Measurements from ENCODE around the gene CAMK2G.

CAMK2G gene

DNA sequence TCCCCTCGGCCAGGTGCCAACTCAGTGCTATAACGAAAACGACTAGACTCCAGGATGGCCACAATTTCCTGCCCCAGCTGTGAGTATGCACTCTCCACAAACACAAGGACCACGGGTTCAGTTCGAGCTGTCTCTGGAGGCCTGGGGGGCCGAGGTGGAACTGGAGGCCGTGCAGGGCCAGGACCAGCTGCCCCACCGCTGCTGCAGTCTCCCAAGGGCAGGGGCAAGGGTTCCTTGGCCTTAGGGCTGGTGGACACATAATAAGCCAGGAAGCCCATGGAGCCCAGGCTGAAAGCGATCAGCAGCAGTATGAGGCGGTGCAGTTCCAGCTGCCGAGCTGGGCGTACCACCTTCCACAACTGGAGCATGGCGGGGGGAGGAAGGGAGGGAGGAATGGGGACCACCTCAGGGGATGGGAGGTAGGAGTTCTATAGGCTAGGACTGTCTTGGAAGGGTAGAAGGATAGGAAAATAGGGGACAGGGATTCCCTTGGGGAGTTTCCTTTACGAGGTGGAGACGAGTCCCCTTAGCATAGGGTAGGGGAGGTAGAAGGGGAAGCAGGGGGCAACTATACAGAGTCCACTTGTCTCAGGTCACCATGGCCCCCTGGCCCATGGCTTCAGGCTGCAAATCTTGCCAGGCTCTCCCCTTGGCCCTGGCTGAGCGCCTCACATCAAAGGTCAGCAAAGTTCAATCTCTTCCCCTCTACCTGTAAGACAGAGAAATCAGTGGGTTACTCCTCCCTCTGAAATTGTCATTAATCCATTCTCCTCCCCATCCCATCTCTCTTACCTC lies 66.1 kb downstream of the CAMK2G start:
- Histone ChIP-seq H3K4me1 (ENCODE audit: control insufficient read depth, insufficient read depth, low read length) (peaks cover 8% of the 10 kb centered on the region; the same call in 1 of the 2 replicates), H3K36me3 (ENCODE audit: control insufficient read depth, insufficient read depth, low read length) (peaks cover 45% of the 10 kb centered on the region), H3K4me3 (ENCODE audit: low read depth, low read length) (no peak overlapping the region), H3K27me3 (ENCODE audit: control insufficient read depth, insufficient read depth, low read length) (no peaks in the 10 kb centered on the region), H3K9ac (ENCODE audit: low read length) (no peak overlapping the region), H3K9me3 (ENCODE audit: control insufficient read depth, insufficient read depth, low read depth, low read length) (no peaks in the 10 kb centered on the region), H3K27ac (ENCODE audit: low read depth, low read length) (no peak overlapping the region)

DNA sequence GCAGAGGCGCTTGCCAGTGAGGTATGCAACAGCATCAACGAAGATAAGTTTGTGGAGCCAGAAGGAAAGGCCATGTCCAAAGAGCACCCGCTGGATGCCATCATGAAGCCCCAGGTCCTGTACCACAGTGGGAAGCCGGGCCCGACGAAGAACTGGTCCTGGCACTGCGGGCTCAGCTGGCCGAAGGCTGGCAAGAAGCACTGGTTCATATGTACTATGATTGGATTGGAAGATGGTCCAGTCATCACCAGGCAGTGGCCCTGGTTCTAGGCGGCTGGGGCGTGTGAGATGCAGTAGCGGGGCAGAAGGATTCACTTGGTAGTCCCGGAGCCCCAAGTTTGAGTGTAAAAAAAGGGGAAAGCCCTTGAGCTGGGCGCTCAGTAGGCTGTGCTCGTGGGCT lies 66.9 kb downstream of the CAMK2G start:
- no peaks in the 10 kb centered on the region for H3K9me3 ChIP-seq (ENCODE audit: control insufficient read depth, insufficient read depth, low read depth, low read length)
- H3K36me3 ChIP-seq (ENCODE audit: control insufficient read depth, insufficient read depth, low read length): peaks cover 51% of the 10 kb centered on the region
- no peaks in the 10 kb centered on the region for H3K27me3 ChIP-seq (ENCODE audit: control insufficient read depth, insufficient read depth, low read length)
- H3K27ac ChIP-seq (ENCODE audit: low read depth, low read length): no peak overlapping the region
- H3K4me3 ChIP-seq (ENCODE audit: low read depth, low read length): no peak overlapping the region
- H3K9ac ChIP-seq (ENCODE audit: low read length): no peak overlapping the region
- H3K4me1 ChIP-seq (ENCODE audit: control insufficient read depth, insufficient read depth, low read length): peaks cover 4% of the 10 kb centered on the region; the same call in 1 of the 2 replicates

DNA sequence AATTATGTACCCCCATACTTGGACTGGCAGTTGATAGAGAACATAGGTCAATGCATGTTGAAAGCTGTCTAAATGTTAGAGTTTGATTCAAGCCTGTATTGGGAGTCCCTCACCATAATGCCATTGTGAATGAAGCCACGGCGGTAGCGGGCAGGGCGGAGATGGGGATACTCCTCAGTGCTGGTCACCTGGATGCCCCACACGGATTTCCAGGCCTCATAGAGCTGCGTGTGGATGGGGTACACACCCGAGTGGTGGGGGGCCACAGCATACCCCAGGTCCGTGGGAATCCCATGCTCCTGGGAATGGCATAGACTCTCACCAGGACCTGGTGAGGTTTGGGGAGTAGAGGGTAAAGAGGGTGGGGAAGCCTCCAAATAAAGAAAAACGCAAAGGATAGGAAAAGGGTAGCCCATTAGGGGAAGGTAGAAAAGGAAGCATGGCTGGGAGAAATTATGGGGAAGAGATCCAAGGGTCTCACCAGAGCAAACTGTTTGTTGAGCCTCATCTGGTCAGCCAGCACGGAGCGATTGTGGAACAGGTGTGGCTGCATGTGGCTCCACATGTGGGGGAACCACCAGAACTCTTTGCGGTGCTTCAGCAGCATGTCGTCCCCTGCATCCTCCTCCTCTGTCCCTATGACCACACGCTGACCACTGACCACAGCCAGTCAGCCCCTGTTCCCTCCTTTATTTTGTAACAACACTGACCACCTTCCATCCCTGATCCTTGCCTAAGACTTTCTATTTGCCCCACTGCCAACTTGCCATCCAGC lies 68.0 kb downstream of the CAMK2G start:
- Histone ChIP-seq H3K36me3 (ENCODE audit: control insufficient read depth, insufficient read depth, low read length) (peaks cover 62% of the 10 kb centered on the region), H3K9ac (ENCODE audit: low read length) (no peak overlapping the region), H3K27ac (ENCODE audit: low read depth, low read length) (no peak overlapping the region), H3K27me3 (ENCODE audit: control insufficient read depth, insufficient read depth, low read length) (no peaks in the 10 kb centered on the region), H3K9me3 (ENCODE audit: control insufficient read depth, insufficient read depth, low read depth, low read length) (no peaks in the 10 kb centered on the region), H3K4me3 (ENCODE audit: low read depth, low read length) (no peak overlapping the region), H3K4me1 (ENCODE audit: control insufficient read depth, insufficient read depth, low read length) (no peaks in the 10 kb centered on the region)

DNA sequence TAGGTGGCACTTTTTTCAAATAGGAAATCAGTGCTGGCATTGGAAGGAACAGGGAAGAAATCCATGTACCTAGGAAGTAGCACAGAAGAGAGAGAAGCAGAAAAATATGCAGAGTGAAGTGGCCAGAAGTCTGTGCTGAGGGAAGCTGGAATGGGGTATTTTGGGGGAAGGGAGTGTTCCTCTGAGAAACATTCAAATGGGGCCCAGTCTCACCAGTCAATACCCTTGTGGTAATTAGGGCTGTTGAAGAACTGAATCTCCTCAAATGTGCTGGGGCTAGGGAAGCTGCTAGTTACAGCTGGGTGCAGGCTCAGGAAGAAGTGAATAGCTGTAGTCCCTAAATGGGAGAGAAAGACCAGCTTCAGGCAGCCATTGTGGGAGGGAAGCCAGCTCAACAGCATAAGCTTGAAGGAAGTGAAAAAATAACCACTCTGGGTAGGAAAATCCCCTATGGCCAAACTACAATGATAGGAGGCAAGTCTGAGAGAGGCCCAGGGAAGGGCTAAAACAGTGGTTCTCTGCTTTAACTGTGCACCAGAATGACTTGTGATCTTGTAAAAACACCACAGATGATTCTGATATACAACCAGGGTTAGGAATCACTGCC lies 70.6 kb downstream of the CAMK2G start:
- Histone ChIP-seq H3K9ac (ENCODE audit: low read length) (no peak overlapping the region), H3K4me3 (ENCODE audit: low read depth, low read length) (no peak overlapping the region), H3K4me1 (ENCODE audit: control insufficient read depth, insufficient read depth, low read length) (no peaks in the 10 kb centered on the region), H3K27ac (ENCODE audit: low read depth, low read length) (no peak overlapping the region), H3K36me3 (ENCODE audit: control insufficient read depth, insufficient read depth, low read length) (peaks cover 85% of the 10 kb centered on the region), H3K27me3 (ENCODE audit: control insufficient read depth, insufficient read depth, low read length) (no peaks in the 10 kb centered on the region), H3K9me3 (ENCODE audit: control insufficient read depth, insufficient read depth, low read depth, low read length) (no peaks in the 10 kb centered on the region)

DNA sequence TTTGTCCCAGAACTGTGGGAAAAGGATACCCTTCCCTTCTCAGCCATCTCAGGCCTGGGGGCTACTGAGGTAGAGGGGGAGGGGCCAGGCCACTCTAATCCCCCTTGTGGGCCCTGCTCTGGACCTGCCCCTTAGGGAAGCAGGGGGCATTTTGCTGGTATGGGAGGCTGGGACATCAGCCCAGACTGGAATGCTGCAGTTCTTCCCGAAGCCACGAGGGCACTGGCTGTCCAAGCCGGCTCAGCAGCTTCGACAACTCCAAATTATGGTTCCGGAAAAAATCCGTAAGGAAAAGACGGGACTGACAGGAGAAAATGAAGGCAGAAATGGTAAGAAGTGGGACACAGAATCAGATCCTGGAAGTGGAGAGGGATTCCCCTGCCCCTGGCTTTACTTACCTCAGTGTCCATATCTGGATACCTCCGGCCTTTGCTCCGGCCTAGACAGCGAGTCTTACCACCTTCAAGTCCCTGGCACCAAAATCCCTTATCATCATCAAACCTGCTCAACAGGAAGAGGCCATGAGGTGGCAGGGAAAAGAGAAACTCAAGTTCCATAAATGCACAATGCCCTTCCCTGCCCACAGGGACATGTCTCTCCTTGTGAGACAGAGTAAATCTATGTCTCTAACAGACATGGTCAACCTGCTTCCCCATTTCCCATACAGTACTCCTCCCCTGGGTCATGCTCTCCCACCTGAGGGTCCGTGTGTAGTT lies 71.9 kb downstream of the CAMK2G start:
- Histone ChIP-seq H3K36me3 (ENCODE audit: control insufficient read depth, insufficient read depth, low read length) (peaks cover 84% of the 10 kb centered on the region), H3K27me3 (ENCODE audit: control insufficient read depth, insufficient read depth, low read length) (no peaks in the 10 kb centered on the region), H3K4me3 (ENCODE audit: low read depth, low read length) (no peak overlapping the region), H3K4me1 (ENCODE audit: control insufficient read depth, insufficient read depth, low read length) (no peaks in the 10 kb centered on the region), H3K9ac (ENCODE audit: low read length) (no peak overlapping the region), H3K9me3 (ENCODE audit: control insufficient read depth, insufficient read depth, low read depth, low read length) (no peaks in the 10 kb centered on the region), H3K27ac (ENCODE audit: low read depth, low read length) (no peak overlapping the region)

DNA sequence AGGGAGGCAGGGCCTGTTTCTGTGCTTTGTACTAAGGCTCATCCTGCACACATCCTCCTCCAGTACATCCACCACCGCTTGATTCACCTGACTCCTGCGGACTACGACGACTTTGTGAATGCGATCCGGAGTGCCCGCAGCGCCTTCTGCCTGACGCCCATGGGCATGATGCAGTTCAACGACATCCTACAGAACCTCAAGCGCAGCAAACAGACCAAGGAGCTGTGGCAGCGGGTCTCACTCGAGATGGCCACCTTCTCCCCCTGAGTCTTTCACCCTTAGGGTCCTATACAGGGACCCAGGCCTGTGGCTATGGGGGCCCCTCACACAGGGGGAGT lies 73.1 kb downstream of the CAMK2G start:
- Histone ChIP-seq H3K9ac (ENCODE audit: low read length) (no peak overlapping the region), H3K27ac (ENCODE audit: low read depth, low read length) (no peak overlapping the region), H3K4me1 (ENCODE audit: control insufficient read depth, insufficient read depth, low read length) (no peaks in the 10 kb centered on the region), H3K9me3 (ENCODE audit: control insufficient read depth, insufficient read depth, low read depth, low read length) (no peaks in the 10 kb centered on the region), H3K4me3 (ENCODE audit: low read depth, low read length) (no peak overlapping the region), H3K27me3 (ENCODE audit: control insufficient read depth, insufficient read depth, low read length) (no peaks in the 10 kb centered on the region), H3K36me3 (ENCODE audit: control insufficient read depth, insufficient read depth, low read length) (peaks cover 83% of the 10 kb centered on the region)

DNA sequence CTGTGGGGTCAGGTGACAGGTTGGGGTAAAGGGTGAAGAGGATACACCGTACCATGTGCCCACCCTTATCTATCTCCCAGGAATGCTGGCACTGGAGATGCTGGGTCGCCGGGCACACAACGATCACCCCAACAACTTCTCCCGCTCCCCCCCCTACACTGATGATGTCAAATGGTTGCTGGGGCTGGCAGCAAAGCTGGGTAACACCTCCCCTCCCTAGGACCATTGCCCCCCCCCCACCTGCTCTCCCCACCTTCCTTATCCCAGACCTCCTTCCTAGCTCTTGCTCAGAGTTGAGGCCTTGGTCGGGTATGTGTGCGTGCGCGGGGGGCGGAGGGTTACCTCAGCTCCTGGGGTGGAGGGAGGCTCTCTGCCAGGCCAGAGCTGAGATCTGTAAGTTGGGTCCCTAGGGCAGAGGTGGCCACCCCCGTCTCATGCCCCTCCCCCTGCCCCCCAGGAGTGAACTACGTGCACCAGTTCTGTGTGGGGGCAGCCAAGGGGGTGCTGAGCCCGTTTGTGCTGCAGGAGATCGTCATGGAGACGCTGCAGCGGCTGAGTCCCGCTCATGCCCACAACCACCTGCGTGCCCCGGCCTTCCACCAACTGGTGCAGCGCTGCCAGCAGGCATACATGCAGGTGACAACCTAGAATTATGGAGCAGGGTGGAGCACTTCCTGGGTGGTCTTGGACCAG lies 73.6 kb downstream of the CAMK2G start:
- Histone ChIP-seq H3K4me1 (ENCODE audit: control insufficient read depth, insufficient read depth, low read length) (no peaks in the 10 kb centered on the region), H3K27me3 (ENCODE audit: control insufficient read depth, insufficient read depth, low read length) (no peaks in the 10 kb centered on the region), H3K9me3 (ENCODE audit: control insufficient read depth, insufficient read depth, low read depth, low read length) (no peaks in the 10 kb centered on the region), H3K4me3 (ENCODE audit: low read depth, low read length) (no peak overlapping the region), H3K9ac (ENCODE audit: low read length) (no peak overlapping the region), H3K36me3 (ENCODE audit: control insufficient read depth, insufficient read depth, low read length) (peaks cover 81% of the 10 kb centered on the region), H3K27ac (ENCODE audit: low read depth, low read length) (no peak overlapping the region)

DNA sequence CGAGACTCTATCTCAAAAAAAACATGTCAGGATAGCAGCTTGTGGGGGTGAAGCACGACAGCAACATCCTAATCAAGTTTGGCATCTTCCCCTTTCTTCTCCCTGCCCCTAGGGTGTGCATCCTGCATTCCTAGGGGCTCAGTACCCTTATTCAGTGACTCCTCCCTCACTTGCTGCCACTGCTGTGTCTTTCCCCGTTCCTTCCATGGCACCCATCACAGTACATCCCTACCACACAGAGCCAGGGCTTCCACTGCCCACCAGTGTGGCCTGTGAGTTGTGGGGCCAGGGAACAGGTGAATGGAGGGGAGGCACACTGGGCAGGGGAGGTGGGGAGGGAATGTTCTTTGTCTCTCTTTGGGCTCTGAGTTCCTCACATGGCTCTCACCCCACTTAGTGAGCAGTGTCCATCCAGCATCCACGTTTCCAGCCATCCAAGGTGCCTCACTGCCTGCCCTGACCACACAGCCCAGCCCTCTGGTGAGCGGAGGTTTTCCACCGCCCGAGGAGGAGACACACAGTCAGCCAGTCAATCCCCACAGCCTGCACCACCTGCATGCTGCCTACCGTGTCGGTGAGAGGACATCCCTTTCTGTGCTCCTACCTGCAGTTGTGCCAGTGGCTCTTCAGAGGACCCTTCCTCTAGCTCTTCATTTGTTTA lies 74.3 kb downstream of the CAMK2G start:
- Histone ChIP-seq H3K9ac (ENCODE audit: low read length) (no peak overlapping the region), H3K27me3 (ENCODE audit: control insufficient read depth, insufficient read depth, low read length) (no peaks in the 10 kb centered on the region)

DNA sequence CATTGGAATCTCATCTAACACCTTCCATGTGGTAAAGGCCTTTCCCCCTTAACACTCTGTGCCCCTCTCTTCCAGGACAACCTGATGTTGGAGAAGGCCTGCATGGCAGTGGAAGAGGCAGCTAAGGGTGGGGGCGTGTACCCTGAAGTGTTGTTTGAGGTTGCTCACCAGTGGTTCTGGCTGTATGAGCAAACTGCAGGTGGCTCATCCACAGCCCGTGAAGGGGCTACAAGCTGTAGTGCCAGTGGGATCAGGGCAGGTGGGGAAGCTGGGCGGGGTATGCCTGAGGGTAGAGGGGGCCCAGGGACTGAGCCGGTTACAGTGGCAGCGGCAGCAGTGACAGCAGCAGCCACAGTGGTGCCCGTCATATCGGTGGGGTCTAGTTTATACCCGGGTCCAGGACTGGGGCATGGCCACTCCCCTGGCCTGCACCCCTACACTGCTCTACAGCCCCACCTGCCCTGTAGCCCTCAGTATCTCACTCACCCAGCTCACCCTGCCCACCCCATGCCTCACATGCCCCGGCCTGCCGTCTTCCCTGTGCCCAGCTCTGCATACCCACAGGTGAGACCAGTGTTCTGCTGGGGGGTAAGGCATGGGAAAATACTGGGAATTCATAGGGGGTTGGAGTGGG lies 75.3 kb downstream of the CAMK2G start:
- Histone ChIP-seq H3K27me3 (ENCODE audit: control insufficient read depth, insufficient read depth, low read length) (no peaks in the 10 kb centered on the region), H3K4me1 (ENCODE audit: control insufficient read depth, insufficient read depth, low read length) (no peaks in the 10 kb centered on the region), H3K9me3 (ENCODE audit: control insufficient read depth, insufficient read depth, low read depth, low read length) (no peaks in the 10 kb centered on the region), H3K9ac (ENCODE audit: low read length) (no peak overlapping the region), H3K4me3 (ENCODE audit: low read depth, low read length) (no peak overlapping the region), H3K27ac (ENCODE audit: low read depth, low read length) (no peak overlapping the region), H3K36me3 (ENCODE audit: control insufficient read depth, insufficient read depth, low read length) (peaks cover 89% of the 10 kb centered on the region)

More for the DNA sequence above, 74.3 kb downstream of the CAMK2G start:
- H3K4me1 ChIP-seq (ENCODE audit: control insufficient read depth, insufficient read depth, low read length): no peaks in the 10 kb centered on the region
- no peak overlapping the region for H3K4me3 ChIP-seq (ENCODE audit: low read depth, low read length)
- no peak overlapping the region for H3K27ac ChIP-seq (ENCODE audit: low read depth, low read length)
- H3K9me3 ChIP-seq (ENCODE audit: control insufficient read depth, insufficient read depth, low read depth, low read length): no peaks in the 10 kb centered on the region
- peaks cover 82% of the 10 kb centered on the region for H3K36me3 ChIP-seq (ENCODE audit: control insufficient read depth, insufficient read depth, low read length)

DNA sequence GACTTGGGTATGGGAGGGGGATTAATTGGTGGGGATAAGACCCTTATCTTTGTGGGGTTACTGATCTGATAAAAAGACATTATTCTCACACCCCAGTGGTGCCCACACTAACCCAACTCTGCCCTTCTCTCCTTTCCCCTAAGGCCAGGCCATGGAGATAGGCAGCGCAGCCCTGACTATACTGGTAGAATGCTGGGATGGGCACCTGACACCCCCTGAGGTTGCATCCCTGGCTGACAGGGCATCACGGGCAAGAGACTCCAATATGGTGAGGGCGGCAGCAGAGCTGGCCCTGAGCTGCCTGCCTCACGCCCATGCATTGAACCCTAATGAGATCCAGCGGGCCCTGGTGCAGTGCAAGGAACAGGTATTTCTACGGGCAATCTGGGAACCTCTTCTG lies 76.3 kb downstream of the CAMK2G start:
- H3K27ac ChIP-seq (ENCODE audit: low read depth, low read length): no peak overlapping the region
- peaks cover 88% of the 10 kb centered on the region for H3K36me3 ChIP-seq (ENCODE audit: control insufficient read depth, insufficient read depth, low read length)
- H3K9ac ChIP-seq (ENCODE audit: low read length): no peak overlapping the region

More for the DNA sequence above, 76.3 kb downstream of the CAMK2G start:
- Histone ChIP-seq H3K9me3 (ENCODE audit: control insufficient read depth, insufficient read depth, low read depth, low read length) (no peaks in the 10 kb centered on the region), H3K4me1 (ENCODE audit: control insufficient read depth, insufficient read depth, low read length) (no peaks in the 10 kb centered on the region), H3K4me3 (ENCODE audit: low read depth, low read length) (no peak overlapping the region), H3K27me3 (ENCODE audit: control insufficient read depth, insufficient read depth, low read length) (no peaks in the 10 kb centered on the region)
